Adrenal gland (tissue), 12 donors: ENCODE data around the gene RARB. TPM values are rescaled to one million over a fixed set of nuclear protein-coding genes. Genes with fewer than 3 reads are reported as not detected.
A peak's percentile ranks its signal among the peaks of the same experiment; 100 is the strongest.

Experiments used
- DNase-seq, 7 donors: peaks; one replicate each; pipeline ENCODE4 v3.0.0-alpha.2; 2019 to 2020
- H3K27ac ChIP-seq, 5 donors: fragments of 200-600 bp; sonication (generic) in 4 of 5; 1 replicate in 3 of 5; 2 replicates in 2 of 5; pipeline versions ENCODE4 v1.5.1 to v1.8.0; 2016 to 2020; ENCODE audit warnings: mild to moderate bottlenecking in 1 of 5
- H3K27me3 ChIP-seq: fragments of 200-600 bp; 2 replicates; pipeline ENCODE4 v1.8.0; 2021
- H3K36me3 ChIP-seq, 2 donors: fragments of 200-600 bp; replicated peaks in 1 of 2; 1 replicate in 1 of 2; 2 replicates in 1 of 2; pipeline versions ENCODE4 v1.5.1 to v1.8.0; 2018 to 2022
- H3K4me1 ChIP-seq, 2 donors: fragments of 200-600 bp; replicated peaks in 1 of 2; 1 replicate in 1 of 2; 2 replicates in 1 of 2; pipeline versions ENCODE4 v1.5.1 to v1.8.0; 2018 to 2021
- H3K4me3 ChIP-seq, 4 donors: fragments of 200-600 bp; sonication (generic) in 3 of 4; one replicate each; pipeline ENCODE4 v1.5.1; 2016 to 2018
- H3K9me3 ChIP-seq, 3 donors: fragments of 200-600 bp; sonication (generic) in 1 of 3; replicated peaks in 1 of 3; 1 replicate in 2 of 3; 2 replicates in 1 of 3; pipeline versions ENCODE4 v1.5.1 to v1.8.0; 2016 to 2021
- POLR2A ChIP-seq, 2 donors: fragments of 450-650 bp; IDR thresholded peaks; one replicate each; pipeline ENCODE4 v1.6.1; 2017; ENCODE audit warnings: antibody characterized with exemption in 2 of 2, mild to moderate bottlenecking in 2 of 2, moderate library complexity in 1 of 2
- WGBS, 4 donors: extraction: QIAGEN DNeasy Blood & Tissue Kit in 2 of 4; methylation state at CpG; one replicate each; pipeline versions ENCODE4 v1.1.5 to v1.1.7; 2013 to 2017; 5-methylcytosine and 5-hydroxymethylcytosine counted together
- intact Hi-C, 2 donors: fragments of 100-400 bp; cut with DNase I; formaldehyde crosslinking; loops; one replicate each; pipeline versions ENCODE4 v1.14.1 to v1.15.0; 2022 to 2023
- polyA plus RNA-seq, 3 donors: library from polyadenylated mRNA; stranded (reverse); fragments of 200-250 nt in 2 of 3; fragments of 350-450 nt in 1 of 3; fragmentation: Illumina TruSeq in 1 of 3; extraction: RNeasy Lipid Tissue Mini Kit (QIAGEN cat#74804) in 1 of 3; gene quantifications; one replicate each; pipeline ENCODE4 v1.2.3, GENCODE V29; 2013 to 2014
- total RNA-seq, 9 donors: library from RNA; depleted of rRNA in 4 of 9; stranded (reverse); fragments of >200 nt in 4 of 9; fragments of 120-200 nt in 1 of 9; fragmentation: NEBNext Ultra II Directional in 1 of 9; extraction: Animal tissue kit (Norgen Biotek cat#: 25700) in 1 of 9; gene quantifications; one replicate each; pipeline versions ENCODE4 v1.1.0 to v1.2.4, GENCODE V29; 2013 to 2023
- TF ChIP-seq, protein P1 (sequence below), 6 experiments: fragments of 450-650 bp in 4 of 6; fragments of 200-600 bp in 2 of 6; sonication (generic) in 1 of 6; IDR thresholded peaks; 1 replicate in 5 of 6; 2 replicates in 1 of 6; pipeline versions ENCODE4 v1.5.1 to v1.8.0; 2016 to 2021; ENCODE audit warnings: antibody characterized with exemption in 6 of 6, mild to moderate bottlenecking in 2 of 6, moderate library complexity in 1 of 6
- donor health status: healthy with polysubstance abuse.
- donor health status: Bipolar disorder and iron deficiency.
- donor health status: DM: yes; HTN: yes; CAD: no.
- donor health status: DM: no; HTN: no; CAD: no.
- donor health status: DM: no; HTN: no; CAD: no.
- donor health status: DM: yes; HTN: yes; CAD: no.

Gene RARB
- total and polyA plus RNA-seq, 12 donors = 1.7 to 23.3 (median 9.7) TPM

DNA sequence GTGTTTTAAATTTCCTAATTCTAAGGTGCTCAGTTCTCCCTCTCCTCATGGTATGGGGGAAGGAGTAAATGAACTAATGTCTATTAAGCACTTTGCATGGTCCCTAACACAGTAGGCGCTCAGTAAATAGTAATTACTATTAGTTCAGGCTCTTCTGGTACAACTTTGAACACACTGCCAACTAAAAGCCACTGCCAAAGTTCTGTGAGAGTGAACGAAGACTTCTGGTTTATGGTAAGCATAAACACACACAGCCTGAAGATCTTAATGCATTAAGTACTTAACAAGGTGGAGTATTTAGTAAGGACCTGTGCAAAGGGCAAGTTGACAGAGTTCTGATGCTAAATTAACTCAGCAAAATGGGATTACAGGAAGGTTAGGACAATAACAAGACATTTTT lies 24.7 kb downstream of the RARB start:
- no peak for DNase-seq
- no peaks in the 10 kb centered on the region for H3K9me3 ChIP-seq
- H3K4me3 ChIP-seq = no peak overlapping the region
- peaks cover 6 to 38% of the 10 kb centered on the region in 2 donors for H3K4me1 ChIP-seq
- WGBS, 4 donors = 79 to 86% (median 85%) methylated on average over 2 of the region's 2 CpGs
- no peaks in the 10 kb centered on the region for H3K36me3 ChIP-seq
- intact Hi-C loops = no loop called here
- no peak overlapping the region for H3K27ac ChIP-seq
- H3K27me3 ChIP-seq = no peaks in the 10 kb centered on the region
- TF ChIP-seq, protein P1, sequence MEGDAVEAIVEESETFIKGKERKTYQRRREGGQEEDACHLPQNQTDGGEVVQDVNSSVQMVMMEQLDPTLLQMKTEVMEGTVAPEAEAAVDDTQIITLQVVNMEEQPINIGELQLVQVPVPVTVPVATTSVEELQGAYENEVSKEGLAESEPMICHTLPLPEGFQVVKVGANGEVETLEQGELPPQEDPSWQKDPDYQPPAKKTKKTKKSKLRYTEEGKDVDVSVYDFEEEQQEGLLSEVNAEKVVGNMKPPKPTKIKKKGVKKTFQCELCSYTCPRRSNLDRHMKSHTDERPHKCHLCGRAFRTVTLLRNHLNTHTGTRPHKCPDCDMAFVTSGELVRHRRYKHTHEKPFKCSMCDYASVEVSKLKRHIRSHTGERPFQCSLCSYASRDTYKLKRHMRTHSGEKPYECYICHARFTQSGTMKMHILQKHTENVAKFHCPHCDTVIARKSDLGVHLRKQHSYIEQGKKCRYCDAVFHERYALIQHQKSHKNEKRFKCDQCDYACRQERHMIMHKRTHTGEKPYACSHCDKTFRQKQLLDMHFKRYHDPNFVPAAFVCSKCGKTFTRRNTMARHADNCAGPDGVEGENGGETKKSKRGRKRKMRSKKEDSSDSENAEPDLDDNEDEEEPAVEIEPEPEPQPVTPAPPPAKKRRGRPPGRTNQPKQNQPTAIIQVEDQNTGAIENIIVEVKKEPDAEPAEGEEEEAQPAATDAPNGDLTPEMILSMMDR (IDR thresholded peaks at IDR 0.05) = no peak
- TF ChIP-seq POLR2A (IDR thresholded peaks at IDR 0.05) = no peak

DNA sequence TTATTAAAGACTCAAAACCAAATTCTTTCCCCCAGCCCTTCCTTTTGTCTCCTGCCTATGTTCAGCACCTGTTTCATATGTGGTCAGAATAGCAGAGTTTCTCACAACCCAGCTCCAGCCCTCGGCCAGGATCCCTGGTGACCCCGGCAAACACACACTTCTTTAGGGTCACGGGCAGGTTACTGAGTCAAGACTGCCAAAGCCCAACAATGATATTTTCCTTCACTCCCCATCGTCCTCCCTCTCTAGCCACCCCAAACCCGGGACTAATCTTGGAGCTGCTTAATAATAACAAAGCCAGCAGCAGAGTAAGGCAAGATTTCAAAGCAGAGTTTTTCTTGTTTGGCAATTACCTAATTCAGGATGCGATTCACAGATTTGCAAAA lies 25.5 kb downstream of the RARB start:
- H3K9me3 ChIP-seq = no peaks in the 10 kb centered on the region
- intact Hi-C loops = no loop called here
- TF ChIP-seq, protein P1 (IDR thresholded peaks at IDR 0.05) = no peak
- no peak for TF ChIP-seq POLR2A (IDR thresholded peaks at IDR 0.05)
- peak overlapping the region in 1 of 5 donors; percentile 11 for H3K27ac ChIP-seq
- H3K4me3 ChIP-seq = no peak overlapping the region
- peaks cover 6 to 43% of the 10 kb centered on the region in 2 donors for H3K4me1 ChIP-seq
- DNase-seq = no peak
- 42 to 54% (median 47%) methylated on average over 6 of the region's 6 CpGs for WGBS, 4 donors
- no peaks in the 10 kb centered on the region for H3K36me3 ChIP-seq
- no peaks in the 10 kb centered on the region for H3K27me3 ChIP-seq

DNA sequence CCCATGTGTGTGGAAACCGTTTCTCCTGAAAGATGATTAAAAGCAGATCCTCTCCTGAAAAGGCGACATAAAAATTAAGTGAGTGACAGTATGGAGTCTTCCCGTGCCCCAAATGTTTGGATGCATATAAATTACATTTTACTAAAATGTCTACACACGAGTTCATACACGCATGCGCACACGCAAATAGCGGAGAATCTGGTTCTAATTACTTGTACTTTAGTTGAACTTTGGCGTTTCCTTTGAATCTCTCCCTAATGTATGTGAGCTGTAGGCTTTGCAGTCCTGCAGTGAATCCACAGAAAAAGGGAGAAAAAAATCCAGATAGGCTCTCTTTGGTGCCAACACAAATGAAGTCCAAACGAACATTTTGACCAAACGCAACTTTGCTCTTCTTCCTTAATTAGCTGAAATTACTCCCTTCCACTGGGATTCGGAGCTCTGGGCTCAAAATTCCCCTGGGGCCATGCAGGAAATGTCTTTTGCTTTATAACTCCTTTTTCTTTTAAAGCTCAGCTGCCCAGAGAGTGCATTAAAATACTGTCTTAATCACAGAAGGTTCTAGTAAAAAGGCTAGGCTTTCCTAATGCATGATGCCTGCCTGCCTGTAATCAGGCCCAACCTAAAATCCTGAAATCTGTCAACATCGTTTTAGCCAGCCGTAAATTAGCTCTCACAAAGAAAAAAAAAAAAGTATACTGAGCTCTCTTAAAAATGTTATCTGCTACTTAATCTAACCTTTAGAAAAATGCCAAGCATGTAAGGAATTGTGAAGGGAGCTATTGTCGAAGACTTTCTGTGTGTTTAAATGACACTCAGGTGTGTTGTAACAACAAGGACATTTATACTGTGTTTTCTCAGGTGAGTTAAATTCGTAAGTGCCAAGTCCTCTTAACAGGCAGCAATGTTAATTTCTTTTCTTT lies 26.2 kb downstream of the RARB start:
- no peaks in the 10 kb centered on the region for H3K36me3 ChIP-seq
- TF ChIP-seq, protein P1 (IDR thresholded peaks at IDR 0.05) = no peak
- no peak for TF ChIP-seq POLR2A (IDR thresholded peaks at IDR 0.05)
- no peaks in the 10 kb centered on the region for H3K9me3 ChIP-seq
- no peak overlapping the region for H3K4me3 ChIP-seq
- no peak for DNase-seq
- H3K4me1 ChIP-seq = peaks cover 2 to 39% of the 10 kb centered on the region in 2 donors
- no peaks in the 10 kb centered on the region for H3K27me3 ChIP-seq
- 45 to 56% (median 53%) methylated on average over 16 of the region's 16 CpGs for WGBS, 4 donors
- intact Hi-C loops = no loop called here
- H3K27ac ChIP-seq = peak overlapping the region in 2 of 5 donors; percentile 56 to 83

DNA sequence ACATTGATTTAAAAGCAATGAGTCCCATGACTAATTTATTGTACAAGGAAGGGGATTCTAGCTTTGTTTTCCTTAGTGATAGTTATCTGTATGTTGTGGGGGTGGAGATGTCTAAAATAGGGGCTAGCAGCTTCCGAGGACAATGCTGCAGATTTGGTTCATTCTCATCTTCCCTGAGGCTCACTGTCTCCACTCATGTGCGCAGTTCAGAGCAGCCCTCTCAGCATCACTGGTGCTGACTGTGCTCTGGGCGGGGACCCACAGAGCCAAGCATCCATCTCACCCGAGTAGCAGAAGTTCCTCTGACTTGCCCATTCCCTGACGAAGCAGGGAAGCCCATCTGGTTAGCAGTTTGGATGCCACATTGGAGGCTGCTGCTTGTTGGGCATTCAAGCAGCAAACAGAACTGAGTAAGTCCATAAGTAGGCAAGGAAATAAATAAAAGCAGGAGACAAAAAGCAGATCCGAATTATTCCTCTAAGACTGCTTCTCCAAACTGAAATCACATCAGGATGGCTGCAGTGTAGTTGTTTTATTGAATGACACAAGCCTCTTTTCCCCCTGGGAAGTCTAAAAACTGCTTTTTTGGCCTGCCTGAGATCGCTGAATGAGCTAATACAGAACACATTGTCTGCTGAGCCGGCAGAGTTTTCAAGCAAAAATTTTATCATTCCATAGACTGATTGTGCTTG lies 27.5 kb downstream of the RARB start:
- intact Hi-C loops = no loop called here
- Histone ChIP-seq H3K4me3 (no peak overlapping the region), H3K36me3 (no peaks in the 10 kb centered on the region), H3K4me1 (peaks cover 0 to 36% of the 10 kb centered on the region in 2 donors), H3K27me3 (no peaks in the 10 kb centered on the region), H3K9me3 (no peaks in the 10 kb centered on the region), H3K27ac (peak overlapping the region in 3 of 5 donors; percentile 4 to 83 (median 56))
- TF ChIP-seq, protein P1 (IDR thresholded peaks at IDR 0.05) = no peak
- no peak for TF ChIP-seq POLR2A (IDR thresholded peaks at IDR 0.05)
- 45 to 60% (median 57%) methylated on average over 6 to 8 of the region's 8 CpGs for WGBS, 4 donors
- DNase-seq = no peak
